Small intestine (tissue), 7 donors: ENCODE measurements around the gene C16orf86. TPM values are rescaled to one million over a fixed set of nuclear protein-coding genes. Genes with fewer than 3 reads are reported as not detected.

Experiments used
- DNase-seq, 2 donors: peaks; one replicate each; pipeline versions ENCODE4 v3.0.0 to v3.0.0-alpha.2; 2013
- FAIRE-seq: peaks from 2 replicates; lab custom pipeline; 2012; peaks lifted over from hg19 to GRCh38; lab: Jason Lieb, UNC
- H3K27ac ChIP-seq, 3 donors: one replicate each; pipeline ENCODE4 v1.5.1; 2013; ENCODE audit warnings: low read length in 2 of 3, mild to moderate bottlenecking in 2 of 3, control low read depth in 1 of 3, inconsistent platforms in 1 of 3, low read depth in 1 of 3, moderate library complexity in 1 of 3
- H3K27me3 ChIP-seq, 3 donors: one replicate each; pipeline ENCODE4 v1.6.1; 2013; ENCODE audit warnings: low read length in 3 of 3, inconsistent platforms in 1 of 3; ENCODE audit not compliant: control insufficient read depth in 3 of 3, insufficient read depth in 3 of 3
- H3K36me3 ChIP-seq, 3 donors: one replicate each; pipeline ENCODE4 v1.6.1; 2013; ENCODE audit warnings: low read length in 3 of 3, inconsistent platforms in 1 of 3, low read depth in 1 of 3, mild to moderate bottlenecking in 1 of 3, moderate library complexity in 1 of 3; ENCODE audit not compliant: control insufficient read depth in 3 of 3, insufficient read depth in 2 of 3
- H3K4me1 ChIP-seq, 3 donors: one replicate each; pipeline ENCODE4 v1.6.1; 2013; ENCODE audit warnings: low read length in 2 of 3, inconsistent platforms in 1 of 3, low read depth in 1 of 3, mild to moderate bottlenecking in 1 of 3, moderate library complexity in 1 of 3; ENCODE audit not compliant: control insufficient read depth in 3 of 3, insufficient read depth in 2 of 3
- H3K4me3 ChIP-seq, 3 donors: one replicate each; pipeline ENCODE4 v1.5.1; 2013; ENCODE audit warnings: low read length in 3 of 3, control low read depth in 1 of 3, inconsistent platforms in 1 of 3, low read depth in 1 of 3, mild to moderate bottlenecking in 1 of 3, moderate library complexity in 1 of 3
- H3K9me3 ChIP-seq, 2 donors: one replicate each; pipeline ENCODE4 v1.6.1; 2013; ENCODE audit warnings: low read depth in 1 of 2, low read length in 1 of 2; ENCODE audit not compliant: control insufficient read depth in 2 of 2, insufficient read depth in 1 of 2
- WGBS, 3 donors: extraction: QIAGEN DNeasy Blood & Tissue Kit; methylation state at CpG; one replicate each; pipeline ENCODE4 v1.1.7; 2013; 5-methylcytosine and 5-hydroxymethylcytosine counted together
- polyA plus RNA-seq, 4 donors: library from polyadenylated mRNA; stranded (reverse) in 3 of 4; unstranded in 1 of 4; fragments of 200-250 nt in 3 of 4; fragments of 120-200 nt in 1 of 4; gene quantifications; one replicate each; pipeline versions ENCODE4 v1.2.1 to v1.2.3, GENCODE V29; 2013
- donor health status: healthy with polysubstance abuse.
- donor health status: control.
- donor health status: control.
- donor health status: Bipolar disorder and iron deficiency.
- donor health status: healthy.

C16orf86 gene
- polyA plus RNA-seq, 4 donors: 1.2 to 3.2 (median 1.9) TPM; not detected in 1

DNA sequence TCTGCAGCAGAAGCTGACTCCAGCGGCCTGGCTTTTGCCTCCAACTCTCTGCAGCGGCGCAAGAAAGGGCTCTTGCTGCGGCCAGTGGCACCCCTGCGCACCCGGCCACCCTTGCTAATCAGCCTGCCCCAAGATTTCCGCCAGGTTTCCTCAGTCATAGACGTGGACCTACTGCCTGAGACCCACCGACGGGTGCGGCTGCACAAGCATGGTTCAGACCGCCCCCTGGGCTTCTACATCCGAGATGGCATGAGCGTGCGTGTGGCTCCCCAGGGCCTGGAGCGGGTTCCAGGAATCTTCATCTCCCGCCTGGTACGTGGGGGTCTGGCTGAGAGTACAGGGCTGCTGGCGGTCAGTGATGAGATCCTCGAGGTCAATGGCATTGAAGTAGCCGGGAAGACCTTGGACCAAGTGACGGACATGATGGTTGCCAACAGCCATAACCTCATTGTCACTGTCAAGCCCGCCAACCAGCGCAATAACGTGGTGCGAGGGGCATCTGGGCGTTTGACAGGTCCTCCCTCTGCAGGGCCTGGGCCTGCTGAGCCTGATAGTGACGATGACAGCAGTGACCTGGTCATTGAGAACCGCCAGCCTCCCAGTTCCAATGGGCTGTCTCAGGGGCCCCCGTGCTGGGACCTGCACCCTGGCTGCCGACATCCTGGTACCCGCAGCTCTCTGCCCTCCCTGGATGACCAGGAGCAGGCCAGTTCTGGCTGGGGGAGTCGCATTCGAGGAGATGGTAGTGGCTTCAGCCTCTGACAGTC is 4.5 kb upstream of the C16orf86 start:
- Histone ChIP-seq H3K9me3 (no peaks in the 10 kb centered on the region), H3K27me3 (no peaks in the 10 kb centered on the region), H3K36me3 (peaks cover 0 to 46% (median 0%) of the 10 kb centered on the region in 3 donors), H3K4me1 (peaks cover 0 to 22% (median 0%) of the 10 kb centered on the region in 3 donors), H3K27ac (no peak overlapping the region), H3K4me3 (no peak overlapping the region)
- 92 to 96% (median 94%) methylated on average over 34 of the region's 34 CpGs for WGBS, 3 donors
- FAIRE-seq (no peak), DNase-seq (no peak)

DNA sequence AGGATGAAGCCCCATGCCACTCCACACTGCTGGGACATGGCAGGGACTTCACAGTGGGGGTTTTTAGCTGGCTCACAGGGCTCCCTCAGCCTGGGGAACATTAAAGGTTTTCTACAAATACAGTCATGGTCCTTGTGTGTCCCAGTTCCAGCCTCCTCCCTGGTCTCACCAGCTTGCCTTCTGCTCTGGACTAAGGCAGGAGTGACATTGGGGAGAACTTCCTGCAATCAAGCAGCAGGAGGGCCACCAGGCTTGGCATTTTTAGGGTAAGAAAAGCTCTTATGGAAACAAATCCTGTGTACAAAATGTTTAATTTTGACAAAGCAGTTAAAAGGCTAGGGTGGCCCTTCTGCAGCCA is 4.0 kb upstream of the C16orf86 start:
- H3K9me3 ChIP-seq: no peaks in the 10 kb centered on the region
- H3K4me1 ChIP-seq: peaks cover 0 to 28% (median 0%) of the 10 kb centered on the region in 3 donors
- H3K4me3 ChIP-seq: no peak overlapping the region
- DNase-seq: no peak
- H3K36me3 ChIP-seq: peaks cover 0 to 41% (median 0%) of the 10 kb centered on the region in 3 donors
- no peak overlapping the region for H3K27ac ChIP-seq
- H3K27me3 ChIP-seq: no peaks in the 10 kb centered on the region
- FAIRE-seq: no peak

- DNase-seq (no peak), FAIRE-seq (no peak)
- 81 to 82% (median 81%) methylated on average over 25 of the region's 25 CpGs for WGBS, 3 donors
- H3K36me3 ChIP-seq: peaks cover 0 to 34% (median 0%) of the 10 kb centered on the region in 3 donors
- no peaks in the 10 kb centered on the region for H3K9me3 ChIP-seq
- peaks cover 0 to 33% (median 0%) of the 10 kb centered on the region in 3 donors for H3K4me1 ChIP-seq
- no peaks in the 10 kb centered on the region for H3K27me3 ChIP-seq
- H3K4me3 ChIP-seq: no peak overlapping the region
- H3K27ac ChIP-seq: no peak overlapping the region
These were observed 3.3 kb upstream of the C16orf86 start for GRCh38 chr16:67663151-67663876.

DNA sequence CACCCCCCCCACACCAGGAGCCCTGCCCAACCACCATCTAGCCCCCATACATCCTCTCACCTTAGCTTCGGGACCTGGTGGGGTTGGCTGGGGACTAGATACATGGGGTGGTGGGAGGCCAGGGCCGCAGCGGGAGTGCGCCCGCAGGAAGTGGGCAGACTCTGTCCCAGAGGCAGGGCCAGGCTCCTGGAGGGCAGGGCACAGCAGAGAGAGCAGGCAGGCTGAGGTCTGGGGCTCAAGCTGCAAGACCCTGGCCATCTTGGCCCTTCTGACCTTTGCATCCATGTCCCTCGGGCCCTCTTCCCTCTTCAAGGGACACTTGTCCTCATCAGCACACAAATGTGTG is 2.8 kb upstream of the C16orf86 start:
- no peak overlapping the region for H3K27ac ChIP-seq
- 79 to 94% (median 90%) methylated on average over 6 of the region's 6 CpGs for WGBS, 3 donors
- no peak for FAIRE-seq
- H3K27me3 ChIP-seq: no peaks in the 10 kb centered on the region
- H3K36me3 ChIP-seq: peaks cover 0 to 29% (median 0%) of the 10 kb centered on the region in 3 donors
- no peaks in the 10 kb centered on the region for H3K9me3 ChIP-seq
- DNase-seq: no peak
- no peak overlapping the region for H3K4me3 ChIP-seq
- peaks cover 0 to 31% (median 0%) of the 10 kb centered on the region in 3 donors for H3K4me1 ChIP-seq

GRCh38 chr16:67664258-67664657 is 2.4 kb upstream of the C16orf86 start:
- Histone ChIP-seq H3K27ac (no peak overlapping the region), H3K27me3 (no peaks in the 10 kb centered on the region), H3K4me1 (peaks cover 0 to 27% (median 0%) of the 10 kb centered on the region in 3 donors), H3K36me3 (peaks cover 0 to 26% (median 0%) of the 10 kb centered on the region in 3 donors), H3K4me3 (no peak overlapping the region), H3K9me3 (no peaks in the 10 kb centered on the region)
- WGBS, 3 donors: 87 to 90% (median 87%) methylated on average over 4 of the region's 4 CpGs
- FAIRE-seq (no peak), DNase-seq (no peak)

GRCh38 chr16:67664871-67665270 is 1.7 kb upstream of the C16orf86 start:
- Histone ChIP-seq H3K27ac (no peak overlapping the region), H3K4me1 (peaks cover 0 to 25% (median 0%) of the 10 kb centered on the region in 3 donors), H3K4me3 (no peak overlapping the region), H3K9me3 (no peaks in the 10 kb centered on the region), H3K27me3 (peaks cover 0 to 6% (median 0%) of the 10 kb centered on the region in 3 donors), H3K36me3 (peaks cover 0 to 26% (median 0%) of the 10 kb centered on the region in 3 donors)
- no peak for DNase-seq
- WGBS, 3 donors: 93 to 97% (median 94%) methylated on average over 7 of the region's 7 CpGs
- no peak for FAIRE-seq

GRCh38 chr16:67665598-67665997 is 1.0 kb upstream of the C16orf86 start:
- Histone ChIP-seq H3K4me1 (peaks cover 0 to 25% (median 0%) of the 10 kb centered on the region in 3 donors), H3K27me3 (peaks cover 0 to 10% (median 0%) of the 10 kb centered on the region in 3 donors), H3K27ac (no peak overlapping the region), H3K36me3 (peaks cover 0 to 26% (median 0%) of the 10 kb centered on the region in 3 donors), H3K9me3 (no peaks in the 10 kb centered on the region), H3K4me3 (peak overlapping the region in 2 of 3 donors; percentile 59 to 71)
- FAIRE-seq (no peak), DNase-seq (no peak)
- 70 to 80% (median 76%) methylated on average over 5 of the region's 5 CpGs for WGBS, 3 donors

DNA sequence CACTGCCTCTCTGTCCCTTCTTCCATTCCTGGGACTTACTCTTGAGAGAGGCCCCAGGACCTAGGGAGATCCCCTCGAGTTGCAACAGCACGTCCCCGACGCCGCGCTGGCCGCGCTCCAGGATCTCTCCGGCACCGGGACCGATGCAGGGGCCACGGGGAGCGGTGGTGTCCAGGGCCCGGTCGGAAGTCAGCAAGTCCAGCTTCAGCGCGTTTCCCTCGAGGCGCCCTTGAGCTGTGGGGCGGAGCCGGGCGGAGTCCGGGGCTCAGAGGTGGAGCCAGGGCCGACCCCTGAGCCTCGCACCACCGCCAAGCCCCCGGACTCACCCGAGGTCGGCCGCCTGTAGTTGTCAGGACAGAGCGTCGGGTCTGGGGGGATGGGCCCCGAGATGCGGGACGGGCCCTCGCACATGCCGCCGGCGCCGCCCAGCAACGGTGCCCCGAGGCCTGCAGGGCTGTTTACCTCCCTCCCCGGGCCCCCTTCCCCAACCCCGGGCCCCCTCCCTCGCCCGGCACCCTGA is 522 bp upstream of the C16orf86 start:
- H3K27ac ChIP-seq: no peak overlapping the region
- peak overlapping the region; percentile 42 to 71 (median 59) for H3K4me3 ChIP-seq
- peaks cover 0 to 12% (median 0%) of the 10 kb centered on the region in 3 donors for H3K27me3 ChIP-seq
- H3K36me3 ChIP-seq: peaks cover 0 to 26% (median 0%) of the 10 kb centered on the region in 3 donors
- DNase-seq: peak in 1 of 2 donors; percentile 55
- H3K9me3 ChIP-seq: no peaks in the 10 kb centered on the region
- peaks cover 0 to 23% (median 0%) of the 10 kb centered on the region in 3 donors for H3K4me1 ChIP-seq
- WGBS, 3 donors: 1 to 2% (median 1%) methylated on average over 23 to 46 of the region's 46 CpGs
- no peak for FAIRE-seq
